DMS 273 (cell line): ENCODE measurements around the gene MINDY4.

ENCODE experiments used
- DNase-seq: peaks from one replicate; lab custom pipeline; 2025; ENCODE audit not compliant: unreplicated experiment; lab: John Stamatoyannopoulos, UW

The MINDY4 gene

GRCh38 chr7:30873656-30874055 lies 102.4 kb downstream of the MINDY4 start:
- DNase-seq = no peak

GRCh38 chr7:30874656-30875302 lies 103.6 kb downstream of the MINDY4 start:
- no peak for DNase-seq

GRCh38 chr7:30877015-30877769 lies 106.0 kb downstream of the MINDY4 start:
- peak; percentile 22 for DNase-seq

- DNase-seq = no peak
These were observed 106.8 kb downstream of the MINDY4 start for GRCh38 chr7:30877993-30878392.

- DNase-seq = peak; percentile 28
These were observed 108.2 kb downstream of the MINDY4 start for GRCh38 chr7:30879139-30880124.

DNA sequence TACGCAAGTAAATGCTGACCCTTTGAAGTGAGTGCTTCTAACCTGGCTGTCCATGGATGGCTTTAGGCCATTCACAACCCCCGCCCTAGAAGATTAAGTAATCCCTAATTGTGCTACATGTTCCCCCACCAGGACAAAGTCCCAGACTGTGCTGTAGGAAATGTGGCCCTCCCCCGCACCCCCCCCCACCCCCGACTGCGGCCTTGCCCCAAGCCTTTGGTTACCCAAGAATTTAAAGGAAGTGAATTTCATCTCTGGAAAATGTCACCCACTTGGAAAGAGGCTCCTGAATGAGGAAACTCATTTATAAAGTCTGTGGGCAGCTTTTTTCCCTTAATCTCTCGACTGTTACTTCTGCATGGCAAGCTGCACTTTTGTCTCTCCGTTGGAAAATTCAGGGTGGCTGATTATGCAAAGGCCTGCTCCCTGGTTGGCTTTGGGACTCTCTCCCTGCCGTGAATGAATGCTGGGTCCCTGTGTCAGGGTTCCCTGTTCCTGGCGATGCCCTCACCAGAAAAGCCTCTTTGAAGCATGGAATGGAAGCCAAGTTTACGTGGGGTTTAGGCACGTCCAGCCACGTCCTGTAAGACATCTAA lies 109.0 kb downstream of the MINDY4 start:
- no peak for DNase-seq

DNA sequence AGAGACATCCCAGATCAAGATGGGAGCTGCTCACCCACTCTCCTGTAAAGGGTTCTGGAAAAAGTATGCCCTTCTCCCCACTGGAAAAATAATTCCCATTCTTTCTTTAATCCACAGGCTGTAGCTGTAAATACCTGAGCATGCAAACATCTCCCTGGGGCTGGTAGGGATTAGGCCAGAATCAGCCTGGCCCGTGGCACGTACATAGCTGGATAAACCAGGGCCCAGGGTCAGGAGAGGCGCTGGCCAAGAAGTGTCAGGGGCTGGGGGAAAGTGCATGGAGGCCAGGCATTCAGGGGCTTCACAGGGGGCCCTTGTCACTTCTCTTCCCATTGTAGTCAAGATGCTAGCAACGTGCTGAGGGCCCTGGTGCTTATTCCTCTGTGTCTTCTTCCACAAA lies 109.7 kb downstream of the MINDY4 start:
- DNase-seq = no peak

DNA sequence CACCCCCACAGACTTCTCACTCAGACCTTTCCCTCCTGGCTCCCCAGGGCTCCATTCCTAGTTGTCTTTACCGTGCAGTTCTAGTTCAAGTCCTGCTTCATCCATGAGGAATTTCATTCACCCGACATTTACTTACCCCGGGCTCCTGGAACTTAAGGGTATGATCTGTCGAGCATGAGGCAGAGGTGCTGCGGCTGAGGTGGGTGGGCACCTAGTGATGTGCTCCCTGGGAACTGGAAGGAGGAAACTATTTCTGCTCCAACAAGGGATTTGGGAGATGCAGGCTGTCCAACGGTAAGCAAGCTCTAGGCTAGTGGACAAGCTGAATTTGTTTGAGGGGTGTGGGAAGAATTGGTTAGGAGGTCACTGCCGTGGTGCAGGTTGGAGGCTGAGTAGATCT lies 110.2 kb downstream of the MINDY4 start:
- no peak for DNase-seq

- no peak for DNase-seq
These were observed 113.7 kb downstream of the MINDY4 start for GRCh38 chr7:30884881-30885280.

DNA sequence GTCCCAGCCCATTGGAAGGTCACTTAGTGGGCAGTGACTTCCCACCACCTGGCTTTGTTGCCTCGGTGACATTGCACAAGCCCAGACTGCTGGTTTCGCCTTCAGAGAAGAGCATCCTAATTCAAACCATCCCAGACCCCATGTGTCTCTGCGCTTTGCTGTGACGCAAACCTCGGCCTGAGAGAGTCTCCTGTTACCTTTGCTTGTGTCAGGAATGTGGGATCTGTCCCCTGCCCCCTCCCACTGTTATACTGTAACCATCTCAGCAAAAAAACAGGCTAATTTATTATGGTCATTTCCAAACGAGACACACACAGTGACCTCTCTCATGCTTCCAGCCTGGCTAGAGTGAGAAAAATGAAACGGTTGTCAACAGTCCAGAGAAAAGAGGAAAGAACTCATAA lies 115.4 kb downstream of the MINDY4 start:
- DNase-seq = peak; percentile 24

GRCh38 chr7:30887464-30887872 lies 116.3 kb downstream of the MINDY4 start:
- peak; percentile 89 for DNase-seq

DNA sequence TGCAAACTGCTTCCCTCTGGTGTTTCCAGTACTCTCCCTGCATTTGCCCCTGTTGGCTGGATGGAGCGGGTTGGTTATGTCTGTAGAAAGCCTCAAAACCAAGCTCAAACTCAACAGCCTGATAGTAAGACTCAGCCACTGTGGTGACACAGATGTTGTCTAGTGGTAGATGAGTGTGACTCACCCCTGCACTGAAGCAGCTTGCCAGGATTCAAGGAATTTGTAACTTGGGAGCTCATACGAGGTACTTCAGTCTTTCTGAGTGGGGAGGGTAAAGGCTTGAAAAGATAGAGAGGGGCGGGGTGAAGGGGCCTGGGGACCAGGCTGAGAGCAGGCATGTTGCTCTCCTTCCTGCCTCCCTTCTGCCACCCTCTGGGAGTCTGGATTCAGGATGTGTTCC lies 117.5 kb downstream of the MINDY4 start:
- DNase-seq = peak; percentile 87

GRCh38 chr7:30890226-30890625 lies 119.0 kb downstream of the MINDY4 start:
- DNase-seq = no peak

DNA sequence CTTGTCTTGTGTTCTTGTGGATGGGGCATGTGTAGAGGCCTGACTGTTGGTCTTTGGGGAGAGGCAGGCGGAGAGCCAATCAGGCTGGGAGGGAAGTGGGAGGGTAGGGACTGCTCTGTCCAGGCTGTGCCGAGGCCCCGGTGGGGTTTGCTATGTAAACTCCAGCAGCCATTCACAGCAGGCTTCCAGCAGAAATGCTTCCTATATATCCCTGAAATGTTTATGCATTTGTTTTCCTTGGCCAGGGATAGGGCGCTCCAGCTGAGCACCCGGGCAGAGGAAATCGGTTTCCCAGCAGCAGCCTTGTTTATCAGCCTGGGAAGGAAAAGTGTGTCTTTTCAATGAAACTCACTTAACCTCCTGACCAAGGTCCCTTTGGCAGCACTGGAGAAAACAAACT lies 122.1 kb downstream of the MINDY4 start:
- peak; percentile 31 for DNase-seq

- peak; percentile 31 for DNase-seq
These were observed 122.8 kb downstream of the MINDY4 start for GRCh38 chr7:30894009-30894408.

- DNase-seq = peak; percentile 59
These were observed 123.8 kb downstream of the MINDY4 start for GRCh38 chr7:30894866-30895605.

GRCh38 chr7:30896036-30896435 lies 124.8 kb downstream of the MINDY4 start:
- peak; percentile 47 for DNase-seq

- DNase-seq = peak; percentile 36
These were observed 125.8 kb downstream of the MINDY4 start for GRCh38 chr7:30896783-30897637.

- peak; percentile 26 for DNase-seq
These were observed 126.6 kb downstream of the MINDY4 start for GRCh38 chr7:30897770-30898169.
